ENCODE measurements around the gene APBA2. TPM values are rescaled to one million over a fixed set of nuclear protein-coding genes. Genes with fewer than 3 reads are reported as not detected.

The APBA2 gene
- total and polyA plus RNA-seq, 2 donors = 6.7 to 15.3 TPM

DNA sequence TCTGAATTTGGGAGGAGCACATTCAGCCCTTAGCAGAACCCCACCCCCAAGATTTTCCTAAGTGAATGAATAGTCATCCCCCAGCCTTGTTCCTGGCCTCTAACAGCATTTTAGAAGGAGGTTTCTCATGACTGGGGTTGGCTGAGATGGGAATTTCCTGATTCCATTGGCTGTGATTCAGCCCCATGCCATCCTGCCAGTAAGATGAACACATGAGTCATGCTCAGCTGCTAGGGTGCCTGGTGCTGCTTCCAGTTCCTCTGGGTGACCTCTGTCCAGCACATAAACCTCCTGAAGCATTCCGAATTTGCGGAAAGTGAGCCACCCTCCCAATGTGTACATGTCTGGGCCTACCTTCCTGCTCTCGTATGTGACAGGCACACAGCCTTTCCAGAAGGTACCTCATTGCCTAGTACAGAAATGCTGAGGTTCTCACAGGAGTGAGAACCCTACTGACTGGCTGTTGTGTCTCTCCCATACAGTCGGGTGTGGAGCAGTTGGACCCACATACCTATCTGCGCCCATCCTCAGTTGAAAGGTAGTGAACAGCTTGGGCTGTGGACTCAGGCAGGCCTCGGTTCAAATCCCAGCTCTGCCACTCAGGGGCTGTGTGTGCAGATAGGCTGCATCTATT, 91.7 kb downstream of the APBA2 start:
- Histone ChIP-seq H3K9me3 (ENCODE audit: control insufficient read depth in 2 of 2, insufficient read depth in 1 of 2, low read length in 1 of 2) (no peaks in the 10 kb centered on the region), H3K27me3 (ENCODE audit: control insufficient read depth in 2 of 2, insufficient read depth in 1 of 2, low read length in 1 of 2) (no peaks in the 10 kb centered on the region), H3K4me3 (ENCODE audit: low read length in 2 of 2) (no peak overlapping the region), H3K4me1 (ENCODE audit: control insufficient read depth in 2 of 2, insufficient read depth in 2 of 2, low read length in 2 of 2) (no peaks in the 10 kb centered on the region), H3K36me3 (ENCODE audit: control insufficient read depth in 2 of 2, insufficient read depth in 2 of 2, low read length in 1 of 2) (no peaks in the 10 kb centered on the region), H3K27ac (ENCODE audit: low read depth in 1 of 2, low read length in 1 of 2) (no peak overlapping the region)
- WGBS = 97% methylated on average over 6 of the region's 6 CpGs
- DNase-seq (ENCODE audit: low read depth in 6 of 9, low spot score in 9 of 9) = no peak

DNA sequence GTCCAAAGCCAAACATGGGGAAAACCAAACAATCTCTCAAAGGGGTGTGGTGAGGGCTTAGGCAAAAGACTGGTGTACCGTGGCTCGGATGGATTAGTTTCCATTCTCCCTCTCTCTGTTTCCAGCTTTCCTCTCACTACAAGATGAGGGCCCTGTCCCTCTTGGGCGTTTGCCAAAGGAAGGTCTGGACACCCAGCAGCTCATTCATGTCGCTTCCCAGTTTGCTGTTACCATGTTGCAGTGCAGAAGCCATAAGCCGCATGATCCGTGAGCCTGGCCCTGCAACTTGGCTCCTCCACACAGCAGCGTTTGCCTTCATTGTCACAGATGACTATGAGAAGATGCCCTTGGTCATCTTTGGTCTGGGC, 92.2 kb downstream of the APBA2 start:
- Histone ChIP-seq H3K27ac (ENCODE audit: low read depth in 1 of 2, low read length in 1 of 2) (no peak overlapping the region), H3K4me3 (ENCODE audit: low read length in 2 of 2) (no peak overlapping the region), H3K27me3 (ENCODE audit: control insufficient read depth in 2 of 2, insufficient read depth in 1 of 2, low read length in 1 of 2) (no peaks in the 10 kb centered on the region), H3K36me3 (ENCODE audit: control insufficient read depth in 2 of 2, insufficient read depth in 2 of 2, low read length in 1 of 2) (no peaks in the 10 kb centered on the region), H3K4me1 (ENCODE audit: control insufficient read depth in 2 of 2, insufficient read depth in 2 of 2, low read length in 2 of 2) (no peaks in the 10 kb centered on the region), H3K9me3 (ENCODE audit: control insufficient read depth in 2 of 2, insufficient read depth in 1 of 2, low read length in 1 of 2) (no peaks in the 10 kb centered on the region)
- 96% methylated on average over 7 of the region's 7 CpGs for WGBS
- DNase-seq (ENCODE audit: low read depth in 6 of 9, low spot score in 9 of 9) = no peak

DNA sequence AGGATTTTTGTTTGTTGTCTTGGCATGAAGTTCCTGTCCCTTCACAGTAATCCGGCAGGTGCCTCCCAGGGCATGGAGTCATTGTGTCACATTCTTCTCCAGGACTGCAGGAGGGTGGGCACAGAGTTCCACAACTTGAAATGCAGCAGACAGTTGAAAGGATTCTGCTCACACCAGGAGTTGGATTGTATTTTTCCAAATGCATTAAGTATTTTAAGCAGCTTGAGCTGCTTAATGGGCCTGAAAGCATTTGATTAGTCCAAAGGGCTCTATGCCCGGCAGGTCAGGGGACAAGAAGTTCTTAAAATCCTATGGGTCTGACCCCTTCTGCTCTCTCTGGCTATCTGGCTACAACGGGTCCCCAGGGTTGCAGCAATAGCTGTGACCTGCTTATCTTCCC, 92.9 kb downstream of the APBA2 start:
- Histone ChIP-seq H3K27me3 (ENCODE audit: control insufficient read depth in 2 of 2, insufficient read depth in 1 of 2, low read length in 1 of 2) (no peaks in the 10 kb centered on the region), H3K4me1 (ENCODE audit: control insufficient read depth in 2 of 2, insufficient read depth in 2 of 2, low read length in 2 of 2) (no peaks in the 10 kb centered on the region), H3K27ac (ENCODE audit: low read depth in 1 of 2, low read length in 1 of 2) (no peak overlapping the region), H3K9me3 (ENCODE audit: control insufficient read depth in 2 of 2, insufficient read depth in 1 of 2, low read length in 1 of 2) (no peaks in the 10 kb centered on the region), H3K36me3 (ENCODE audit: control insufficient read depth in 2 of 2, insufficient read depth in 2 of 2, low read length in 1 of 2) (no peaks in the 10 kb centered on the region), H3K4me3 (ENCODE audit: low read length in 2 of 2) (no peak overlapping the region)
- no peak for DNase-seq (ENCODE audit: low read depth in 6 of 9, low spot score in 9 of 9)
- WGBS = 96% methylated on average over 3 of the region's 3 CpGs

DNA sequence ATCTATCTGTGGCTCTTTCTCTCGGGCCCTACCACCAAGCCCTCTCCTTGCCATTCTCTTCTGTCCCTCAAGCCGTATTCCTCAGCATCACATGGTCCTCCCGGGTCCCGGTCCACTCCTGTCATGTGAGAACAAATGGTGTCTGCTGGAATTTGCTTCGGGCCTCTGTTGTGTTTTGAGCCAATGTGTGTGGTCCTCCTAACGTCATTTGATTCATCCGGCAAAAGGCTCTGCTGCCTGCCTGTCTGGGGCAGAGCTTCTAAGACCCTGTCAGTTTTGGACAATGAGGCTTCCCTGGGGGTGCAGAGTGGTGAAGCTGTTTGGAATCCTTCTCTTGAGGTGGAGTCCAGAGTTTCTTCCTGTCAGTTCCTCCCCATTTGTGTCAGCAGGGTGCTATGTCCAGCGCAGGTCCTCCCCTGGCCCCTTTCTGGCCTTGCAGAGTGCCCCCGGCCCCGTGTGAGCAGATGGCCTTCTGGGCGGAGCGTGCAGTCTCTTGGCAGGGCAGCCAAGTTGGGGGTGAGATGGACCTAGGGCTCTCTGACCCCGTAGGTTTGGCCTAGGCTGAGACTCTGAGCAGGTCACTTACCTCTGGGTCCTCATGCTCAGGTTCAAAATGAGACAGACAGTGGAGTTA, 93.6 kb downstream of the APBA2 start:
- 94% methylated on average over 13 of the region's 13 CpGs for WGBS
- Histone ChIP-seq H3K27me3 (ENCODE audit: control insufficient read depth in 2 of 2, insufficient read depth in 1 of 2, low read length in 1 of 2) (no peaks in the 10 kb centered on the region), H3K36me3 (ENCODE audit: control insufficient read depth in 2 of 2, insufficient read depth in 2 of 2, low read length in 1 of 2) (no peaks in the 10 kb centered on the region), H3K27ac (ENCODE audit: low read depth in 1 of 2, low read length in 1 of 2) (no peak overlapping the region), H3K4me3 (ENCODE audit: low read length in 2 of 2) (no peak overlapping the region), H3K9me3 (ENCODE audit: control insufficient read depth in 2 of 2, insufficient read depth in 1 of 2, low read length in 1 of 2) (no peaks in the 10 kb centered on the region), H3K4me1 (ENCODE audit: control insufficient read depth in 2 of 2, insufficient read depth in 2 of 2, low read length in 2 of 2) (no peaks in the 10 kb centered on the region)
- DNase-seq (ENCODE audit: low read depth in 6 of 9, low spot score in 9 of 9) = no peak

DNA sequence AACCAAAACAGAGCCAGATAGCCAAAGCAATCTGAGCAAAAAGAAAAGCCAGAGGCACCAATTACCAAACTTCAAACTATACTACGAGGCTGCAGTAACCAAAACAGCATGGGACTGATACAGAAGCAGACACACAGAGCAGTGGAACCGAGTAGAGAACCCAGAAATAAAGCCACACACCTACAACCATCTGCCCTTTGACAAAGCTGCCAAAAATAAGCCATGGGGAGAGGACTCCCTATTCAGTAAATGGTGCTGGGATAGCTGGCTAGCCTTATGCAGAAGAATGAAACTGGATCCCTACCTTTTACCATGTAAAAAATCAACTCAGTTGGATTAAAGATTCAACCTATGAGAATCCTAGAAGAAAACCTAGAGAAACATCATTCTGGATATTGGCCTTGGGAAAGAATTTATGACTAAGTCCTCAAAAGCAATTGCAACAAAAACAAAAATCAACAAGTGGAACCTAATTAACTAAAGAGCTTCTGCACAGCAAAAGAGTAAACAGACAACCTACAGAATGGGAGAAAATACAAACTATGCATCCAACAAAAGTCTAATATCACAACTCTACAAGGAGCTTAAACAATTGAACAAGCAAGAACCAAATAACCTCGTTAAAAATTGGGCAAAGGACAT, 95.1 kb downstream of the APBA2 start:
- Histone ChIP-seq H3K9me3 (ENCODE audit: control insufficient read depth in 2 of 2, insufficient read depth in 1 of 2, low read length in 1 of 2) (no peaks in the 10 kb centered on the region), H3K36me3 (ENCODE audit: control insufficient read depth in 2 of 2, insufficient read depth in 2 of 2, low read length in 1 of 2) (no peaks in the 10 kb centered on the region), H3K4me3 (ENCODE audit: low read length in 2 of 2) (no peak overlapping the region), H3K27me3 (ENCODE audit: control insufficient read depth in 2 of 2, insufficient read depth in 1 of 2, low read length in 1 of 2) (no peaks in the 10 kb centered on the region), H3K27ac (ENCODE audit: low read depth in 1 of 2, low read length in 1 of 2) (no peak overlapping the region), H3K4me1 (ENCODE audit: control insufficient read depth in 2 of 2, insufficient read depth in 2 of 2, low read length in 2 of 2) (peaks cover under 1 to 12% of the 10 kb centered on the region in 2 donors)
- 93% methylated on average over 3 of the region's 3 CpGs for WGBS
- no peak for DNase-seq (ENCODE audit: low read depth in 6 of 9, low spot score in 9 of 9)

DNA sequence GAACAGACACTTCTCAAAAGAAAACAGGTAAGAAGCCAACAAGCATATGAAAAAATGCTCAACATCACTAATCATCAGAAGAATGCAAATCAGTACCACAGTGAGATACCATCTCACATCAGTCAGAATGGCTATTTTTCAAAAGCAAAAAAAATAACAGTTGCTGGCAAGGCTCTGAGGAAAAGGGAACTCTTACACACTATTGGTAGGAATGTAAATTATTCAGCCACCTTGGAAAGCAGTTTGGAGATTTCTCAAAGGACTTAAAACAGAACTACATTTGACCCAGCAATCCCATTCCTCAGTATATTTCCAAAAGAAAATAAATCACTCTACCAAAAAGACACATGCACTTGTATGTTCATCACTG, 95.6 kb downstream of the APBA2 start:
- Histone ChIP-seq H3K9me3 (ENCODE audit: control insufficient read depth in 2 of 2, insufficient read depth in 1 of 2, low read length in 1 of 2) (no peaks in the 10 kb centered on the region), H3K36me3 (ENCODE audit: control insufficient read depth in 2 of 2, insufficient read depth in 2 of 2, low read length in 1 of 2) (no peaks in the 10 kb centered on the region), H3K4me1 (ENCODE audit: control insufficient read depth in 2 of 2, insufficient read depth in 2 of 2, low read length in 2 of 2) (peaks cover 5 to 16% of the 10 kb centered on the region in 2 donors), H3K27ac (ENCODE audit: low read depth in 1 of 2, low read length in 1 of 2) (no peak overlapping the region), H3K4me3 (ENCODE audit: low read length in 2 of 2) (no peak overlapping the region), H3K27me3 (ENCODE audit: control insufficient read depth in 2 of 2, insufficient read depth in 1 of 2, low read length in 1 of 2) (no peaks in the 10 kb centered on the region)
- DNase-seq (ENCODE audit: low read depth in 6 of 9, low spot score in 9 of 9) = no peak

DNA sequence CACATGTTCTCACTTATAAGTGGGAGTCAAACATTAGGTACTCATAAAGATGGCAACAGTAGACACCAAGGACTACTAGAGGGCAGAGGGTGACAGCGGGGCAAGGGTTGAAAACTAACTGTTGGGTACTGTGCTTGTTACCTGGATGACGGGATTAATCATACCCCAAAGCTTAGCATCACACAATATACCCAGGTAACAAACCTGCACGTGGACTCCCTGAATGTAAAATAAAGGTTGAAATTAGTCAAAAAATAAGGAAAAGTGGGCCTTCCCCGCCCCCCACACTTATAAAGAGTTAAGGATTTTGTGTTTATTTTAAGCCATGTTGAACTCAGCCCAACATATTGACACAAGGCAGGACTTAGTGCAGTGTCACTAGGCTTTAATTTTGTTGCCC, 96.1 kb downstream of the APBA2 start:
- no peaks in the 10 kb centered on the region for H3K27me3 ChIP-seq (ENCODE audit: control insufficient read depth in 2 of 2, insufficient read depth in 1 of 2, low read length in 1 of 2)
- no peaks in the 10 kb centered on the region for H3K9me3 ChIP-seq (ENCODE audit: control insufficient read depth in 2 of 2, insufficient read depth in 1 of 2, low read length in 1 of 2)
- no peak overlapping the region for H3K27ac ChIP-seq (ENCODE audit: low read depth in 1 of 2, low read length in 1 of 2)
- H3K4me3 ChIP-seq (ENCODE audit: low read length in 2 of 2) = no peak overlapping the region
- H3K4me1 ChIP-seq (ENCODE audit: control insufficient read depth in 2 of 2, insufficient read depth in 2 of 2, low read length in 2 of 2) = peaks cover 5 to 16% of the 10 kb centered on the region in 2 donors
- 97% methylated on average over 4 of the region's 4 CpGs for WGBS
- no peak for DNase-seq (ENCODE audit: low read depth in 6 of 9, low spot score in 9 of 9)
- H3K36me3 ChIP-seq (ENCODE audit: control insufficient read depth in 2 of 2, insufficient read depth in 2 of 2, low read length in 1 of 2) = no peaks in the 10 kb centered on the region

DNA sequence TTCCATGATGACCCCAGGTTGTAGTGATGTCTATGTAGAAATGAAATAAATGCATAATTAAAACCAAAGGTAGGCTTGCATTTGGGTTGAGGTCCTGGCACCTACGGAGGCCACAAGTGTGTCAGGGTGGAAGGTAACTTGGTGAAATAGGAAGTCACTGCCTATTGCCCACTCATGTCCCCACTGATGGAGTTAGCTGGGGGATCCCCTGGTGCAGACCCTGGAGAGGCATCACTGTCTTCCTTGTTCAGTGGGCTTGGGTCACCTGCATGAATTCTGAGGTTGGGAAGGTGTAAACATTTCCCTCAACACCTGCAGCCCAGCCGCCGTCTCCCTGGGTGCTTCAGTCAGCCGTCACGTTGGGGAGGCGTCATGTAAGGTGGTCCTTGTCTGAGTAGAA, 97.1 kb downstream of the APBA2 start:
- DNase-seq (ENCODE audit: low read depth in 6 of 9, low spot score in 9 of 9) = no peak
- WGBS = 98% methylated on average over 6 of the region's 6 CpGs

DNA sequence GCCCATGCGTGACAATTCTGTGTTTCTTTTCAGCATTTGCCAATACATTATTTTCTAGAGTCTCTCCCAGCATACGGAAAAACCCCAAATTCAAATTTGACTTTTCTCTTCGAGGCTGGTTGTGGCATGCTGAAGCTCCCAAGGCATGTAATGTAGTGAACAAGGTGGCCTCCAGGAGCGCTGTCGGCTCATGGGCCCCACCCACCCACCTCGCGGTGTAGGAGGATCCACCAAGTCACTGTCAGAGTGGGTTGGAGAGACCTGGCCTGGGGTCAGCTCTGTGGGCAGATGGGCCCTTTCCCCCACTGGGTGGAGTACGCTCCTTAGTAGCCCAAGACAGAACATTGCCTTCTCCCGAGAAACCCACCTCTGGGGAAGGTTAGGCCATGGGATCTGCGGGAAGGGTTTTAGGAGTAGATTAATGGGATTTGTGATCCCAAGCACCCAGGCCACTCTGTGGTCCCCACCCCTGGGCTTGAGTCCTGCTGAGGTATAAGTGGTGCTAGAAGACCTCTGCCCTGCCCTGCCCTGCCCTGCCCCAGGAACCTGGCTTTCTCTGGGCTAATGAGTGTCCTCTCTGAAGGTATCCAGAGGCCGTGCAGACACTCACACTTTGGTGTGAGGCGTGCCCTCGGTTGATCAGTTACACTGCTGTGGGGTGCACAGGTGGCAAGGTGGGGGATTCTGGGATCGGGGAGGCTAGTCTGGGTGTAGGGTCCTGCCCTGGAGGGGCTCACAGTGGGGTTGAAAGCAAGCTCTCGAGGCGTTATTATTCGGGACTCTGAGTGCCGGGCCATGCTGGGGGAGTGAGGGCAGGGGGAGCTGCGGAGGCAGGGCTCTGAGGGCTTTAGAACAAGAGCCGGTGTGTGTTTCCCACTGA, 97.9 kb downstream of the APBA2 start:
- H3K27me3 ChIP-seq (ENCODE audit: control insufficient read depth in 2 of 2, insufficient read depth in 1 of 2, low read length in 1 of 2) = no peaks in the 10 kb centered on the region
- no peaks in the 10 kb centered on the region for H3K36me3 ChIP-seq (ENCODE audit: control insufficient read depth in 2 of 2, insufficient read depth in 2 of 2, low read length in 1 of 2)
- H3K27ac ChIP-seq (ENCODE audit: low read depth in 1 of 2, low read length in 1 of 2) = no peak overlapping the region
- no peak for DNase-seq (ENCODE audit: low read depth in 6 of 9, low spot score in 9 of 9)
- peaks cover 0 to 3% of the 10 kb centered on the region in 2 donors for H3K9me3 ChIP-seq (ENCODE audit: control insufficient read depth in 2 of 2, insufficient read depth in 1 of 2, low read length in 1 of 2)
- no peak overlapping the region for H3K4me3 ChIP-seq (ENCODE audit: low read length in 2 of 2)
- WGBS = 98% methylated on average over 20 of the region's 20 CpGs
- peaks cover 5 to 16% of the 10 kb centered on the region in 2 donors for H3K4me1 ChIP-seq (ENCODE audit: control insufficient read depth in 2 of 2, insufficient read depth in 2 of 2, low read length in 2 of 2)

More for the DNA sequence above, 97.1 kb downstream of the APBA2 start:
- Histone ChIP-seq H3K4me3 (ENCODE audit: low read length in 2 of 2) (no peak overlapping the region), H3K27me3 (ENCODE audit: control insufficient read depth in 2 of 2, insufficient read depth in 1 of 2, low read length in 1 of 2) (no peaks in the 10 kb centered on the region), H3K27ac (ENCODE audit: low read depth in 1 of 2, low read length in 1 of 2) (no peak overlapping the region), H3K36me3 (ENCODE audit: control insufficient read depth in 2 of 2, insufficient read depth in 2 of 2, low read length in 1 of 2) (no peaks in the 10 kb centered on the region), H3K9me3 (ENCODE audit: control insufficient read depth in 2 of 2, insufficient read depth in 1 of 2, low read length in 1 of 2) (peaks cover 0 to 3% of the 10 kb centered on the region in 2 donors), H3K4me1 (ENCODE audit: control insufficient read depth in 2 of 2, insufficient read depth in 2 of 2, low read length in 2 of 2) (peaks cover 5 to 16% of the 10 kb centered on the region in 2 donors)
